Measurements from ENCODE around the gene C10orf95.

DNA sequence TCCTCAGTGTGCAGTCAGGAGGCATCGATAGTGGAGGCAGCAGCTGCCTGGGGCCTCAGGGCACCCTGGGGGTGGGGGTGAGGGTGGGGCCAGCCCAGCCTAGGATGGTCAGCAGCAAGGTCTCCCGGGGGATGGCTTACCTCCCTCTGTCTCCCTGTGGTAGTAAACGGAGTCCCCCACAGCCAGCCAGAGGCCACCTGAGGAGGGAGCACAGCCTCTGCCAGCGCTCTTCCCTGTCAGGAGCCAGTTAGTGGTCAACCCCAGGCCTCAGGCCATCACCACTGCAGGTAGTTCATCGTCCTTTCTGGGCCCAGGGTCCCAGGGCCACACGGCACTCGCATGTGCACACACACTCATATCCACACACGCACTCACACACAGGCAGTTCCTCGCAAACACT, 29.1 kb upstream of the C10orf95 start:
- TF ChIP-seq, protein P1, sequence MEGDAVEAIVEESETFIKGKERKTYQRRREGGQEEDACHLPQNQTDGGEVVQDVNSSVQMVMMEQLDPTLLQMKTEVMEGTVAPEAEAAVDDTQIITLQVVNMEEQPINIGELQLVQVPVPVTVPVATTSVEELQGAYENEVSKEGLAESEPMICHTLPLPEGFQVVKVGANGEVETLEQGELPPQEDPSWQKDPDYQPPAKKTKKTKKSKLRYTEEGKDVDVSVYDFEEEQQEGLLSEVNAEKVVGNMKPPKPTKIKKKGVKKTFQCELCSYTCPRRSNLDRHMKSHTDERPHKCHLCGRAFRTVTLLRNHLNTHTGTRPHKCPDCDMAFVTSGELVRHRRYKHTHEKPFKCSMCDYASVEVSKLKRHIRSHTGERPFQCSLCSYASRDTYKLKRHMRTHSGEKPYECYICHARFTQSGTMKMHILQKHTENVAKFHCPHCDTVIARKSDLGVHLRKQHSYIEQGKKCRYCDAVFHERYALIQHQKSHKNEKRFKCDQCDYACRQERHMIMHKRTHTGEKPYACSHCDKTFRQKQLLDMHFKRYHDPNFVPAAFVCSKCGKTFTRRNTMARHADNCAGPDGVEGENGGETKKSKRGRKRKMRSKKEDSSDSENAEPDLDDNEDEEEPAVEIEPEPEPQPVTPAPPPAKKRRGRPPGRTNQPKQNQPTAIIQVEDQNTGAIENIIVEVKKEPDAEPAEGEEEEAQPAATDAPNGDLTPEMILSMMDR (IDR thresholded peaks at IDR 0.05) = no peak
- TF ChIP-seq EP300 (IDR thresholded peaks at IDR 0.05) (no peak), POLR2A (IDR thresholded peaks at IDR 0.05) (no peak)
